Metanephros (tissue), 1 donor: ENCODE data around the gene RAD17. TPM values are rescaled to one million over a fixed set of nuclear protein-coding genes. Genes with fewer than 3 reads are reported as not detected.

Experiments used
- total RNA-seq: library from RNA; depleted of rRNA; stranded (reverse); fragments of >200 nt; gene quantifications from one replicate; pipeline ENCODE4 v1.2.3, GENCODE V29; 2014

RAD17 gene
- 64.5 TPM for total RNA-seq

GRCh38 chr5:69369340-69370121, at the start of gene RAD17, which contains the start of the genes AK6 and TAF9:
RAD17 (plus strand) TSS chr5:69369818; CDS start chr5:69372209, 2,391 bp downstream.
AK6 (minus strand) TSS chr5:69369520; CDS start chr5:69369490, 30 bp downstream.
TAF9 (minus strand) TSS chr5:69369520; CDS start chr5:69365737, 3,783 bp downstream.

GRCh38 chr5:69414885-69415583, 45.4 kb downstream of the RAD17 start, which contains the start of gene MARVELD2:
MARVELD2 (plus strand) TSS chr5:69415116; CDS start chr5:69419386, 4,270 bp downstream.

Other genes starting within 250 kb of the RAD17 start
- 56.9 TPM for gene CCNB1, start 202.7 kb upstream of the RAD17 start, total RNA-seq
- gene CENPH, start 180.2 kb upstream of the RAD17 start, total RNA-seq, result 10.2 TPM
- 25.5 TPM for gene CDK7, start 134.9 kb upstream of the RAD17 start, total RNA-seq
- 6.9 TPM for gene CCDC125, start 37.0 kb upstream of the RAD17 start, total RNA-seq
- 20.7 TPM for gene AK6, start 298 bp upstream of the RAD17 start, total RNA-seq
- 32.7 TPM for gene TAF9, start 298 bp upstream of the RAD17 start, total RNA-seq
- gene MARVELD2, start 45.3 kb downstream of the RAD17 start, total RNA-seq, result 26.8 TPM
- gene OCLN, start 123.0 kb downstream of the RAD17 start, total RNA-seq, result 50.4 TPM
- 46.7 TPM for gene GTF2H2C, start 190.4 kb downstream of the RAD17 start, total RNA-seq